Activated CD4-positive, alpha-beta T cell treated with anti-CD3 and anti-CD28 coated beads, Interleukin-2, amount 10 ng/mL, durations not matched to agents 7 days and 5 days (primary cell): ENCODE data around the gene SBF1. TPM values are rescaled to one million over a fixed set of nuclear protein-coding genes. Genes with fewer than 3 reads are reported as not detected.
A peak's percentile ranks its signal among the peaks of the same experiment; 100 is the strongest.

Experiments used
- CTCF ChIA-PET: fragments of 350-600 bp; sonication (Branson Sonifier 250); formaldehyde crosslinking; loops from one replicate; lab custom pipeline; 2021; ENCODE audit warnings: antibody characterized with exemption; lab: Charles Lee
- POLR2A ChIA-PET: fragments of 350-600 bp; sonication (Branson Sonifier 250); formaldehyde crosslinking; loops from one replicate; lab custom pipeline; 2021; ENCODE audit warnings: antibody characterized with exemption; lab: Charles Lee
- DNase-seq: peaks from one replicate; pipeline ENCODE4 v3.0.0-alpha.2; 2020
- H3K27ac Mint-ChIP-seq: one replicate; pipeline ENCODE4 v1.8.0; 2021; ENCODE audit warnings: mild to moderate bottlenecking, moderate library complexity, mixed read lengths
- H3K27me3 Mint-ChIP-seq: one replicate; pipeline ENCODE4 v1.8.0; 2021; ENCODE audit warnings: mixed read lengths
- H3K36me3 Mint-ChIP-seq: one replicate; pipeline ENCODE4 v1.8.0; 2021; ENCODE audit warnings: low read depth, mixed read lengths
- H3K4me1 Mint-ChIP-seq: one replicate; pipeline ENCODE4 v1.8.0; 2021; ENCODE audit warnings: mixed read lengths
- H3K4me3 Mint-ChIP-seq: one replicate; pipeline ENCODE4 v1.8.0; 2021; ENCODE audit warnings: mild to moderate bottlenecking, moderate library complexity, mixed read lengths
- H3K9me3 Mint-ChIP-seq: one replicate; pipeline ENCODE4 v1.8.0; 2021; ENCODE audit warnings: mixed read lengths
- total RNA-seq, 2 experiments: library from RNA; stranded (reverse); gene quantifications; one replicate each; pipeline ENCODE4 v1.2.3, GENCODE V29; 2021

Gene SBF1
- total RNA-seq, 2 experiments from 2014 or later, result 211 to 224 TPM

- peak overlapping the region; percentile 46 for H3K27ac Mint-ChIP-seq
- POLR2A ChIA-PET, result no interaction called here
- no peak for DNase-seq
Measured at GRCh38 chr22:50477923-50478322, 3.1 kb upstream of the SBF1 start.

GRCh38 chr22:50476868-50477267 lies 2.0 kb upstream of the SBF1 start:
- Mint-ChIP-seq H3K36me3 (peaks cover 12% of the 10 kb centered on the region), H3K9me3 (no peaks in the 10 kb centered on the region), H3K4me1 (peaks cover 39% of the 10 kb centered on the region), H3K27ac (peak overlapping the region; percentile 38), H3K27me3 (peaks cover 12% of the 10 kb centered on the region), H3K4me3 (peak overlapping the region; percentile 63)
- no peak for DNase-seq
- ChIA-PET CTCF (no interaction called here), POLR2A (no interaction called here)

More at GRCh38 chr22:50477923-50478322, 3.1 kb upstream of the SBF1 start:
- H3K4me3 Mint-ChIP-seq, result no peak overlapping the region
- H3K4me1 Mint-ChIP-seq, result peaks cover 28% of the 10 kb centered on the region
- CTCF ChIA-PET, result interaction anchor here (0.7 to 1.7 kb wide), 2 partner anchors 150 to 201 kb away, joined by 3 read pairs; partner anchors contain the start of gene ARSA
- peaks cover 11% of the 10 kb centered on the region for H3K36me3 Mint-ChIP-seq
- no peaks in the 10 kb centered on the region for H3K9me3 Mint-ChIP-seq
- H3K27me3 Mint-ChIP-seq, result peaks cover 12% of the 10 kb centered on the region

- POLR2A ChIA-PET, result no interaction called here
- H3K4me1 Mint-ChIP-seq, result peaks cover 51% of the 10 kb centered on the region
- DNase-seq, result no peak
- peak overlapping the region; percentile 79 for H3K27ac Mint-ChIP-seq
- H3K27me3 Mint-ChIP-seq, result peaks cover 9% of the 10 kb centered on the region
- H3K4me3 Mint-ChIP-seq, result peak overlapping the region; percentile 63
- CTCF ChIA-PET, result interaction anchor here (0.9 to 1.3 kb wide), 2 partner anchors 33 to 144 kb away, joined by 3 to 4 read pairs; no protein-coding TSS in a partner anchor
- peaks cover 13% of the 10 kb centered on the region for H3K36me3 Mint-ChIP-seq
- no peaks in the 10 kb centered on the region for H3K9me3 Mint-ChIP-seq
Measured at GRCh38 chr22:50475652-50476002, 792 bp upstream of the SBF1 start.

- Mint-ChIP-seq H3K4me1 (peaks cover 60% of the 10 kb centered on the region), H3K36me3 (peaks cover 16% of the 10 kb centered on the region), H3K4me3 (peak overlapping the region; percentile 89), H3K27me3 (no peaks in the 10 kb centered on the region), H3K27ac (peak overlapping the region; percentile 88), H3K9me3 (no peaks in the 10 kb centered on the region)
- ChIA-PET POLR2A (no interaction called here), CTCF (interaction anchor here (1.0 to 2.4 kb wide), 8 partner anchors 16 to 147 kb away, joined by 3 to 13 read pairs (median 4); partner anchors contain the start of genes KLHDC7B and SCO2)
- DNase-seq, result peak; percentile 29
Measured at GRCh38 chr22:50473855-50474671, 772 bp downstream of the SBF1 start.

- POLR2A ChIA-PET, result no interaction called here
- DNase-seq, result peak; percentile 62
- Mint-ChIP-seq H3K36me3 (peaks cover 21% of the 10 kb centered on the region), H3K4me1 (peaks cover 70% of the 10 kb centered on the region), H3K27me3 (no peaks in the 10 kb centered on the region), H3K9me3 (no peaks in the 10 kb centered on the region), H3K27ac (peak overlapping the region; percentile 88), H3K4me3 (peak overlapping the region; percentile 89)
- CTCF ChIA-PET, result interaction anchor here (0.7 to 2.4 kb wide), 7 partner anchors 15 to 148 kb away, joined by 3 to 13 read pairs (median 4); partner anchors contain the start of genes KLHDC7B and SCO2
Measured at GRCh38 chr22:50473088-50473487, 1.7 kb downstream of the SBF1 start.

GRCh38 chr22:50471962-50472361 lies 2.9 kb downstream of the SBF1 start:
- peak overlapping the region; percentile 97 for H3K27ac Mint-ChIP-seq
- ChIA-PET CTCF (interaction anchor here (1.6 to 2.4 kb wide), 2 partner anchors 27 to 73 kb away, joined by 4 to 13 read pairs; partner anchors contain the start of gene KLHDC7B), POLR2A (no interaction called here)
- peaks cover 30% of the 10 kb centered on the region for H3K36me3 Mint-ChIP-seq
- DNase-seq, result no peak
- no peaks in the 10 kb centered on the region for H3K9me3 Mint-ChIP-seq
- H3K27me3 Mint-ChIP-seq, result no peaks in the 10 kb centered on the region
- H3K4me3 Mint-ChIP-seq, result peak overlapping the region; percentile 28
- peaks cover 77% of the 10 kb centered on the region for H3K4me1 Mint-ChIP-seq

GRCh38 chr22:50471197-50471847 lies 3.5 kb downstream of the SBF1 start:
- ChIA-PET CTCF (interaction anchor here (0.8 to 1.5 kb wide), 4 partner anchors 21 to 196 kb away, joined by 3 to 4 read pairs (median 3); partner anchors contain the start of gene SCO2), POLR2A (no interaction called here)
- DNase-seq, result no peak
- H3K27me3 Mint-ChIP-seq, result no peaks in the 10 kb centered on the region
- peaks cover 76% of the 10 kb centered on the region for H3K4me1 Mint-ChIP-seq
- peak overlapping the region; percentile 67 for H3K4me3 Mint-ChIP-seq
- H3K36me3 Mint-ChIP-seq, result peaks cover 37% of the 10 kb centered on the region
- H3K27ac Mint-ChIP-seq, result peak overlapping the region; percentile 97
- H3K9me3 Mint-ChIP-seq, result no peaks in the 10 kb centered on the region

GRCh38 chr22:50470491-50470890 lies 4.3 kb downstream of the SBF1 start:
- no peak for DNase-seq
- Mint-ChIP-seq H3K27ac (peak overlapping the region; percentile 97), H3K4me3 (peak overlapping the region; percentile 67), H3K4me1 (peaks cover 75% of the 10 kb centered on the region), H3K36me3 (peaks cover 41% of the 10 kb centered on the region), H3K27me3 (no peaks in the 10 kb centered on the region), H3K9me3 (no peaks in the 10 kb centered on the region)
- ChIA-PET POLR2A (interaction anchor here (0.9 to 1.2 kb wide), 4 partner anchors 38 to 151 kb away, joined by 3 to 5 read pairs (median 4); partner anchors contain the start of gene SCO2), CTCF (interaction anchor here (0.7 to 2.5 kb wide), 10 partner anchors 9 to 195 kb away, joined by 3 to 10 read pairs (median 3); partner anchors contain the start of genes SCO2 and SYCE3)

GRCh38 chr22:50469377-50470305 lies 5.2 kb downstream of the SBF1 start:
- Mint-ChIP-seq H3K27ac (peak overlapping the region; percentile 97), H3K4me3 (peak overlapping the region; percentile 67), H3K9me3 (no peaks in the 10 kb centered on the region), H3K27me3 (no peaks in the 10 kb centered on the region), H3K36me3 (peaks cover 42% of the 10 kb centered on the region), H3K4me1 (peaks cover 71% of the 10 kb centered on the region)
- DNase-seq, result peak; percentile 98
- POLR2A ChIA-PET, result interaction anchor here (0.9 to 1.2 kb wide), 4 partner anchors 39 to 152 kb away, joined by 3 to 5 read pairs (median 4); partner anchors contain the start of gene SCO2
- CTCF ChIA-PET, result interaction anchor here (0.6 to 2.5 kb wide), 11 partner anchors 10 to 200 kb away, joined by 3 to 10 read pairs (median 4); partner anchors contain the start of genes SCO2 and SYCE3

- H3K9me3 Mint-ChIP-seq, result no peaks in the 10 kb centered on the region
- DNase-seq, result no peak
- peak overlapping the region; percentile 97 for H3K27ac Mint-ChIP-seq
- peaks cover 47% of the 10 kb centered on the region for H3K36me3 Mint-ChIP-seq
- ChIA-PET CTCF (interaction anchor here (0.6 to 2.5 kb wide), 10 partner anchors 11 to 240 kb away, joined by 3 to 10 read pairs (median 4); partner anchors contain the start of gene SCO2), POLR2A (interaction anchor here (1.0 kb wide), 1 partner anchor 152 kb away, joined by 3 read pairs; no protein-coding TSS in a partner anchor)
- H3K4me3 Mint-ChIP-seq, result peak overlapping the region; percentile 67
- no peaks in the 10 kb centered on the region for H3K27me3 Mint-ChIP-seq
- peaks cover 66% of the 10 kb centered on the region for H3K4me1 Mint-ChIP-seq
Measured at GRCh38 chr22:50468626-50469025, 6.2 kb downstream of the SBF1 start.

GRCh38 chr22:50467773-50468440 lies 6.9 kb downstream of the SBF1 start:
- Mint-ChIP-seq H3K4me3 (no peak overlapping the region), H3K4me1 (peaks cover 59% of the 10 kb centered on the region)

More at GRCh38 chr22:50467773-50468440, 6.9 kb downstream of the SBF1 start:
- no peak for DNase-seq
- ChIA-PET CTCF (interaction anchor here (0.6 to 2.5 kb wide), 8 partner anchors 10 to 192 kb away, joined by 4 to 10 read pairs (median 5); partner anchors contain the start of gene SCO2), POLR2A (interaction anchor here (1.0 kb wide), 1 partner anchor 153 kb away, joined by 3 read pairs; no protein-coding TSS in a partner anchor)
- Mint-ChIP-seq H3K9me3 (no peaks in the 10 kb centered on the region), H3K27ac (peak overlapping the region; percentile 97), H3K36me3 (peaks cover 46% of the 10 kb centered on the region), H3K27me3 (no peaks in the 10 kb centered on the region)
